Measurements from ENCODE around the gene C14orf39.

The C14orf39 gene

DNA sequence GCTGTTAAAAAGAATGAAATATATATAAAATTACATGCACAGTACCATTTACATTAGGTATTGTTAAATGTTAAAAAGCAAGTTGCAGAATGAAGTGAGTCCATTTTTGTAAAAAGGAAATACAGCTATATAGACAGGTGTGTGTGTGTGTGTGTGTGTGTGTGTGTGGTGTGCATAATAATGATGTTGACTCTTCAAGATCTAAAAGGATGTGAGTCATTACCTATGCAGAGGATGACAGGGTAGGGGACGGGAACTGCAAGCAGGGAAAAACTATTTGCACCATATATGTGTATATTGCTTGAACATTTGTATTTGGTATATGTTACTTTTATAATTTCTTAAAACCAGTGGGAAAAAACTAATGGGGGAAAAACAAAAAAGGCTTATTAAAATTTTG, 3.1 kb downstream of the C14orf39 start:
- TF ChIP-seq FOXM1 (IDR thresholded peaks at IDR 0.05; ENCODE audit: borderline replicate concordance, low read depth) (no peak), TAF1 (IDR thresholded peaks at IDR 0.05; ENCODE audit: low read depth) (no peak), YY1 (IDR thresholded peaks at IDR 0.05; ENCODE audit: low read depth) (no peak), CEBPB (IDR thresholded peaks at IDR 0.05) (no peak), TCF12 (IDR thresholded peaks at IDR 0.05; ENCODE audit: low read depth) (no peak), RAD21 (IDR thresholded peaks at IDR 0.05; ENCODE audit: low read depth) (no peak), EGR1 (IDR thresholded peaks at IDR 0.05) (no peak), TEAD4 (IDR thresholded peaks at IDR 0.05) (no peak), MAX (IDR thresholded peaks at IDR 0.05) (no peak), EP300 (IDR thresholded peaks at IDR 0.05; ENCODE audit: borderline replicate concordance) (no peak), REST (IDR thresholded peaks at IDR 0.05; ENCODE audit: low read depth) (no peak), NFIC (IDR thresholded peaks at IDR 0.05) (no peak), CREB1 (IDR thresholded peaks at IDR 0.05; ENCODE audit: low read depth) (no peak), ZBTB7A (IDR thresholded peaks at IDR 0.05; ENCODE audit: low read depth) (no peak)
- TF ChIP-seq, protein P1, sequence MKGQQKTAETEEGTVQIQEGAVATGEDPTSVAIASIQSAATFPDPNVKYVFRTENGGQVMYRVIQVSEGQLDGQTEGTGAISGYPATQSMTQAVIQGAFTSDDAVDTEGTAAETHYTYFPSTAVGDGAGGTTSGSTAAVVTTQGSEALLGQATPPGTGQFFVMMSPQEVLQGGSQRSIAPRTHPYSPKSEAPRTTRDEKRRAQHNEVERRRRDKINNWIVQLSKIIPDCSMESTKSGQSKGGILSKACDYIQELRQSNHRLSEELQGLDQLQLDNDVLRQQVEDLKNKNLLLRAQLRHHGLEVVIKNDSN (IDR thresholded peaks at IDR 0.05), result no peak

- no peak for TF ChIP-seq FOXM1 (IDR thresholded peaks at IDR 0.05; ENCODE audit: borderline replicate concordance, low read depth)
- no peak for TF ChIP-seq TCF12 (IDR thresholded peaks at IDR 0.05; ENCODE audit: low read depth)
- no peak for TF ChIP-seq ZBTB7A (IDR thresholded peaks at IDR 0.05; ENCODE audit: low read depth)
- TF ChIP-seq EP300 (IDR thresholded peaks at IDR 0.05; ENCODE audit: borderline replicate concordance), result no peak
- TF ChIP-seq MAX (IDR thresholded peaks at IDR 0.05), result no peak
- TF ChIP-seq TEAD4 (IDR thresholded peaks at IDR 0.05), result no peak
- no peak for TF ChIP-seq CREB1 (IDR thresholded peaks at IDR 0.05; ENCODE audit: low read depth)
Measured at GRCh38 chr14:60455875-60456274, 30.0 kb downstream of the C14orf39 start.

DNA sequence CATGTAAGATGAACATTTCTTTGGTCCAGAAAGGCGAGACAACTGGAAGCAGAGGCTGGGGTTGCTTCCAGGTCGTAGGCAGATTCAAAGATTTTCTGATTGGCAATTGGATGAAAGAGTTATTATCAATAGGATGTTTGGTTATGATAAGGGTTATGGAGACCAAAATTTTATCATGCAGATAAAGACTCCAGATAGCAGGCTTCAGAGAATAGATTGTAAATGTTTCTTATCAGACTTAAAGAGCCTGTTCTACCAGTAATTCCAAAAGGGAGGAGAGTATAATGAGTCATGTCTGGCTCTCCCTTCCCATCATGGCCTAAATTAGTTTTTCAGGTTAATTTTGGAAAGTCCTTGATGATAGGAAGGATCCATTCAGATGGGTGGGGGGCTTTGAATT, 55.6 kb downstream of the C14orf39 start:
- TF ChIP-seq MAX (IDR thresholded peaks at IDR 0.05) (no peak), CEBPB (IDR thresholded peaks at IDR 0.05) (no peak), REST (IDR thresholded peaks at IDR 0.05; ENCODE audit: low read depth) (no peak), ZBTB7A (IDR thresholded peaks at IDR 0.05; ENCODE audit: low read depth) (no peak), RAD21 (IDR thresholded peaks at IDR 0.05; ENCODE audit: low read depth) (no peak), TEAD4 (IDR thresholded peaks at IDR 0.05) (no peak), FOXM1 (IDR thresholded peaks at IDR 0.05; ENCODE audit: borderline replicate concordance, low read depth) (no peak), EGR1 (IDR thresholded peaks at IDR 0.05) (no peak), TAF1 (IDR thresholded peaks at IDR 0.05; ENCODE audit: low read depth) (no peak), EP300 (IDR thresholded peaks at IDR 0.05; ENCODE audit: borderline replicate concordance) (no peak), NFIC (IDR thresholded peaks at IDR 0.05) (no peak), TCF12 (IDR thresholded peaks at IDR 0.05; ENCODE audit: low read depth) (no peak), CREB1 (IDR thresholded peaks at IDR 0.05; ENCODE audit: low read depth) (no peak), YY1 (IDR thresholded peaks at IDR 0.05; ENCODE audit: low read depth) (no peak)
- TF ChIP-seq, protein P1 (IDR thresholded peaks at IDR 0.05), result no peak

DNA sequence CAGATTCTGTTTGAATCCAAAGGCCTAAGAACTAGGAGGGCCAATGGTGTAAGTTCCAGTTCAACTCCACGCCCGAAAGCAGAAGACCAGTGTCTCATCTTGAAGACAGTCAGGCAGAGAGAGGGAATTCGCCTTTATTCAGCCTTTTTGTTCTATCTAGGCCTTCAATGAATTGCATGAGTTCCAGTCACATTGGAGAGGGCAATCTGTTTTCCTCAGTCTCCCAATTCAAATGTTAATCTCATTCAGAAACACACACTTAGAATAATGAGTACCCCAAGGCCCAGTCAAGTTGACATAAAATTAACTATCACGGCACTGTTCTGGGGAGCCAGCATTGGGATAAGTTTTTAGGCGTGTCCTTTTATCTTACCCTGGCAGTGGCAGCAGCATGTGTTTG, 65.8 kb downstream of the C14orf39 start:
- TF ChIP-seq TAF1 (IDR thresholded peaks at IDR 0.05; ENCODE audit: low read depth), result no peak
- no peak for TF ChIP-seq RAD21 (IDR thresholded peaks at IDR 0.05; ENCODE audit: low read depth)
- TF ChIP-seq TEAD4 (IDR thresholded peaks at IDR 0.05), result no peak
- TF ChIP-seq EGR1 (IDR thresholded peaks at IDR 0.05), result no peak
- TF ChIP-seq EP300 (IDR thresholded peaks at IDR 0.05; ENCODE audit: borderline replicate concordance), result no peak
- no peak for TF ChIP-seq MAX (IDR thresholded peaks at IDR 0.05)
- no peak for TF ChIP-seq YY1 (IDR thresholded peaks at IDR 0.05; ENCODE audit: low read depth)
- no peak for TF ChIP-seq CREB1 (IDR thresholded peaks at IDR 0.05; ENCODE audit: low read depth)
- no peak for TF ChIP-seq FOXM1 (IDR thresholded peaks at IDR 0.05; ENCODE audit: borderline replicate concordance, low read depth)
- no peak for TF ChIP-seq ZBTB7A (IDR thresholded peaks at IDR 0.05; ENCODE audit: low read depth)
- TF ChIP-seq REST (IDR thresholded peaks at IDR 0.05; ENCODE audit: low read depth), result no peak
- TF ChIP-seq NFIC (IDR thresholded peaks at IDR 0.05), result no peak
